Activated gamma-delta T cell (primary cell): ENCODE results near the gene LACC1.

ENCODE experiments used
- DNase-seq: peaks from one replicate; lab custom pipeline; 2025; lab: John Stamatoyannopoulos, UW

Gene LACC1

GRCh38 chr13:43883631-43884030 lies 3.9 kb downstream of the LACC1 start:
- no peak for DNase-seq

GRCh38 chr13:43884222-43884621 lies 4.5 kb downstream of the LACC1 start:
- DNase-seq, result no peak

GRCh38 chr13:43894438-43894837 lies 14.7 kb downstream of the LACC1 start:
- no peak for DNase-seq

GRCh38 chr13:43895940-43896339 lies 16.2 kb downstream of the LACC1 start:
- DNase-seq, result no peak

- DNase-seq, result no peak
Measured at GRCh38 chr13:43905435-43906031, 25.8 kb downstream of the LACC1 start.

- no peak for DNase-seq
Measured at GRCh38 chr13:43908156-43909126, 28.7 kb downstream of the LACC1 start.

GRCh38 chr13:43910856-43911255 lies 31.2 kb downstream of the LACC1 start:
- DNase-seq, result no peak

- DNase-seq, result no peak
Measured at GRCh38 chr13:43911278-43911677, 31.6 kb downstream of the LACC1 start.

GRCh38 chr13:43911871-43912270 lies 32.2 kb downstream of the LACC1 start:
- no peak for DNase-seq

- no peak for DNase-seq
Measured at GRCh38 chr13:43915451-43915850, 35.7 kb downstream of the LACC1 start.

GRCh38 chr13:43916828-43917227 lies 37.1 kb downstream of the LACC1 start:
- DNase-seq, result no peak

GRCh38 chr13:43918636-43919035 lies 38.9 kb downstream of the LACC1 start:
- no peak for DNase-seq

GRCh38 chr13:43920965-43921674 lies 41.4 kb downstream of the LACC1 start:
- DNase-seq, result no peak

- no peak for DNase-seq
Measured at GRCh38 chr13:43924549-43925245, 45.0 kb downstream of the LACC1 start.

GRCh38 chr13:43929947-43930346 lies 50.2 kb downstream of the LACC1 start:
- DNase-seq, result no peak

GRCh38 chr13:43933378-43933777 lies 53.7 kb downstream of the LACC1 start:
- DNase-seq, result no peak

- DNase-seq, result no peak
Measured at GRCh38 chr13:43934273-43934672, 54.6 kb downstream of the LACC1 start.

- no peak for DNase-seq
Measured at GRCh38 chr13:43935878-43936277, 56.2 kb downstream of the LACC1 start.

GRCh38 chr13:43936647-43937046 lies 56.9 kb downstream of the LACC1 start:
- DNase-seq, result no peak

- no peak for DNase-seq
Measured at GRCh38 chr13:43937839-43938238, 58.1 kb downstream of the LACC1 start.

GRCh38 chr13:43938449-43938848 lies 58.7 kb downstream of the LACC1 start:
- no peak for DNase-seq

- DNase-seq, result no peak
Measured at GRCh38 chr13:43939086-43939485, 59.4 kb downstream of the LACC1 start.
